ENCODE measurements around the gene PANK4.

PANK4 gene

GRCh38 chr1:2508751-2509150, 17.6 kb downstream of the PANK4 start:
- DNase-seq = no peak

DNA sequence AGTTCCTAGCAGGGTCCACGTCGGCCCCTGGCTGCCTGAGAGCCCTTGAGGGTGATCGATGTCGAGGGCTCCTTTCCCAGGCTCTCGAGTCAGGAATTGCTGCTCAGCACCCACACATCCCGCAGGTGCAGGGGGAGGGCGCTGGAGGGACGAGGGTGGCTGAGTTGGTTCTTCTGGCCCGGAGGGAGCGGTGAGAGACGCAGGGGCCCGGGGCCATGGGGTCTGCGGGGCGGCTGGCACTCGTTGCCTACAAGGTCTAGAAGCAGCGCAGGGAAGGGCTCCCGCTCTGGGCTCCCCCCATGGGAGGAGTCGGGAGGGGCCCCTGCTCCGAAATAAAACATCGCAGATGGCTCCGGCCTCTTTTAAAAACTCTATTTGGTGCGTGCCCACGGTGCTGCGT, 18.2 kb downstream of the PANK4 start:
- no peak for DNase-seq

DNA sequence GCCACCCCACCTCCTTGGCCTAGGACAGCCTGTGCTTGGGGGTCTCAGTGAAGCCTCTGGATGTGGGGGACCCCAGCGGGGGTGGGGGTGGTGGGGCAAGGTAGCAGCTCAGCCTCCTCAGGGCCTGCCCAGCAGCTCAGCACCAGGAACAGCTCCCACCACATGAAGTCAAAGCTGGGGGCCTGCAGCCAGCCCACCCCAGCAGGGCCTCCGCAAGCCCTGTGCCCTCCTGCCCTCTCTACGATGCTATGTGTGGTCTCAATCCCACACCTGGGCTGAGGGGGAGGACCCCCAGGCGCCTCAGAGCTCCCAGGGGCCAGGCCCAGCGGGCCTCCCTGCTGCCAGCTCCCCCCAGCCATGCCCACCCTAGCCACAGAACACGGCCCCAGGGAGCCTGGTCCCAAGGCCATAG, 18.6 kb downstream of the PANK4 start:
- no peak for DNase-seq

DNA sequence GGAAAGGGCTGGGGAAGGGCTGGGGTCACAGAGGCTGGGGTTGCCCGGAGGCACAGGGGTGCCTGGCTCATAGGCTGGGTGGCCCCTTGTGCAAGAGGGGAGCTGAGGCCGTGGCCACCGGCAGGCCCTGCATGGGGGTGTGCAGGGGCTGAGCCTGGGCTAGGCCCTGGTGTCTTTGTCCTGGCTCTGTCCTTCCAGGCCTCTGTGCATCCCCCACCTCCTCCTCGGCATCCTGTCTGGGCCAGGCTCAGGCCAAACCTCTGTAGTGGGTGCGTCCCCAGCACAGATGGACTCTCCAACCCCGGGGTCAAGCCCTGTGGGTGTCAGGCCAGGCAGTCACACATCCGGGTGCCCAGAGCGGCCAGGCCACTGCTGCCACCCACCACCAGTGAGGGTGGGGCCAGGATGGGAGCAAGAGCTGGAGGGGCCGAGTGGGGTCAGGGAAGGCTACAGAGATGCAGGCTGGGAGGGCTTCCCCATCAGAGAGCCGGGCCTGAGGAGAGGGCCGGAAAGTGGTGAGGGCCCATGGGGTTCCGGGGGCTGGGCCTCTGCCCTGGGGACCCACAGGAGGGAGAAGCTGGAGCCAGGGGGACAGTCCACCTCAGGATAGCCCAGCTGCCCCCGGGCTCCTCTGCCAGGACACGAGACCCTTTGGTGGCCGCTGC, 19.4 kb downstream of the PANK4 start:
- no peak for DNase-seq

- no peak for DNase-seq
Observed at GRCh38 chr1:2506007-2506860, 20.2 kb downstream of the PANK4 start.

GRCh38 chr1:2505461-2505994, 20.9 kb downstream of the PANK4 start:
- DNase-seq = no peak

DNA sequence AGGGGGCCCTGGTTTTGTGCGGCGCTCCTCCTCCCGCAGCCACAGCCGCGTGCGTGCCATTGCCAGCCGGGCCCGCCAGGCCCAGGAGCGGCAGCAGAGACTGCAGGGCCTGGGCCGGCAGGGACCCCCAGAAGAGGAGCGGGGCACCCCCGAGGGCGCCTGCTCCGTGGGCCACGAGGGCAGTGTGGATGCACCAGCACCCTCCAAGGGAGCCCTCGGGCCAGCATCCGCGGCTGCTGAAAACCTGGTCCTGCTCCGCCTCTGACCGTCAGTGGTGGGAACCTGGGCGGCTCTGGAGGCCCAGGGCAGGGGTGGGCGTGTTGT, 21.5 kb downstream of the PANK4 start:
- DNase-seq = no peak

GRCh38 chr1:2504225-2504948, 22.0 kb downstream of the PANK4 start:
- DNase-seq = no peak

DNA sequence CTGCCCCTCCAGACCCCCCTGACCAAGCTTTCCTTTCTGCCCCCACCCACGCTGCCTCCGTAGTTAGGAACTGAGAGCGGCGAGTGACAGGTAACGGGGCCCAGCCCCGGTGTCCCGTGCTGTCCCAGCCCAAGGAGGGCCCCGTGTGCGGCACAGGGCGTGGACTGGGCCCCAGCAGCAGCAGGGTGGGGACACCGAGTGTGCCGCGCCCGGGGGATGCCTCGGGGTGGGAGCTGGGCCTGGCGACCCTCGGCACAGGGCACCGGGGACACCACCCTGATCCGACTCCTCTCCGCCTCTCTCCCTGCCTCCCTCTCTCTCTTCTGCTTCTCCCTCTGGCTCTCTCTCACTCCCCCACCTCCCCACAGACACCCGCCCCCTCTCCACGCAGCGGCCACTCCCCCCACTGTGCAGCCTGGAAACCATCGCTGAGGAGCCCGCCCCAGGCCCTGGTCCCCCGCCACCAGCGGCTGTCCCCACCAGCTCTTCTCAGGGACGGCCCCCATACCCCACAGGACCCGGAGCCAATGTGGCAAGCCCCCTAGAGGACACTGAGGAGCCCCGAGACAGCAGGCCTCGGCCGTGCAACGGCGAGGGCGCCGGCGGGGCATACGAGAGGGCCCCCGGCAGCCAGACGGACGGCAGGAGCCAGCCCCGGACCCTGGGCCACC, 22.7 kb downstream of the PANK4 start:
- no peak for DNase-seq

- no peak for DNase-seq
Observed at GRCh38 chr1:2502661-2503553, 23.5 kb downstream of the PANK4 start.

- no peak for DNase-seq
Observed at GRCh38 chr1:2502210-2502609, 24.2 kb downstream of the PANK4 start.

- DNase-seq = no peak
Observed at GRCh38 chr1:2501820-2502119, 24.6 kb downstream of the PANK4 start.

- DNase-seq = no peak
Observed at GRCh38 chr1:2501041-2501819, 25.2 kb downstream of the PANK4 start.

GRCh38 chr1:2499986-2500596, 26.3 kb downstream of the PANK4 start:
- DNase-seq = no peak

DNA sequence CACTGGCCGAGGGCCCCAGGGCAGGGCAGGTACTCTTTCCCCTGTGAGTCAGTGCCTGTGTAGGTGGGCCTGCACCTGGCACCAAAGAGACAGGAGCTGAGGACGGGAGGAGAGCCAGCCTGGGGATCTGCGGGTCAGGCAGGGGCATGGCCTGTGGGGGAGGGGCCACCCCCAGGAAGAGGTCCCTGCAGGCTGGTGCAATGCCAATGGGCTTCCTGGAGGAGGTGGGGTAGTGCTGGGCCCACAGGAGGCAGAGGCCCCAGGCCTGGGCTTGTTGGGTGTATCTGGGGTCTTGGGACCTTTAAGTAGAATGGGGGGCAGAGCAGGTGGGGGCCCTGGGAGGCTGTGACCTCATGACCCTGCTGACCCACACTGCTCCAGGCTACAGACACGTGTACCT, 27.1 kb downstream of the PANK4 start:
- no peak for DNase-seq

- no peak for DNase-seq
Observed at GRCh38 chr1:2498648-2499047, 27.7 kb downstream of the PANK4 start.

DNA sequence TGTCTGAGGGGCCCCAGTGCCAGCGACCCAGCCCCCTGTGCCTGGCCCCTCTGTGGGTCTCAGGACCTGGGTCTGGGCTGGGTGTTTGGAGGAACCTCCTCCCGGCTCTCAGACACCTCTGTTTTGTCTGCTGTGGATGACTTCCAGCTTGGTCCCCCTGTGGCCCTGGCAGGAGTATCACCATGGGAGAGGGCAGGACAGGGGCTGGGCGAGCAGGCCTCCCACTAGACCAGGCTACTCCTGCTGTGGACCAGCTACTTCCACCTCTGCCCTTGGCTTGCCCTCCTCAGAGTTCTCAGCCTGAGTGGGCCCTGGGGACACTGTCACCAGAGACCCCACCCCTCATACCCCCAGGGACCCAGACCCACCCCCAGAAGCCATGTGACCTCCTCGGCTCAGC, 28.5 kb downstream of the PANK4 start:
- DNase-seq = no peak

DNA sequence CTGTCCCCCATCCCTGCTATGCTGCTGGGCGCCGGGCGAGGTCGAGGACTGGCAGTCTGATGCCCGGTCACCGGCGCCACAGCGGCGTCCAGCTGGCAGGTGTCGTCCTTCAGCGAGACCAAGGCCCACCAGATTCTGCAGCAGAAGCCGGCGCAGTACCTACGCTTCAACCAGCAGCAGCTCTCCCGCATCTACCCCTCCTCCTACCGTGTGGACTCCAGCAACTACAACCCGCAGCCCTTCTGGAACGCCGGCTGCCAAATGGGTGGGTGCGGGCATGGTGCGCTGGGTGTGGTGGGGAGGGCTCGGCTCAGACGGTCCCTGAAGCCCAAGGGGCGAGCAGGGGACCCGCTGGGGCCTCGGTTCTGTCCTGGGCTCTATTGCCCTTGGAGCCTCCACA, 29.6 kb downstream of the PANK4 start:
- no peak for DNase-seq

GRCh38 chr1:2496087-2496622, 30.2 kb downstream of the PANK4 start:
- DNase-seq = no peak

- no peak for DNase-seq
Observed at GRCh38 chr1:2495546-2495945, 30.9 kb downstream of the PANK4 start.
